ENCODE measurements around the gene ANKRD34C. TPM values are rescaled to one million over a fixed set of nuclear protein-coding genes. Genes with fewer than 3 reads are reported as not detected.

Gene ANKRD34C
- total RNA-seq, 1 experiment from 2014 or later: not detected

- H3K4me1 Mint-ChIP-seq: no peaks in the 10 kb centered on the region
Measured at GRCh38 chr15:79294075-79294474, 11.6 kb downstream of the ANKRD34C start.

More at GRCh38 chr15:79294075-79294474, 11.6 kb downstream of the ANKRD34C start:
- H2BK15ac ChIP-seq (ENCODE audit: low read depth, low read length): no peak overlapping the region
- no peak overlapping the region for H2AFZ ChIP-seq (ENCODE audit: low read length)
- no peaks in the 10 kb centered on the region for H3K79me1 ChIP-seq (ENCODE audit: insufficient read depth, low read depth, low read length, poor library complexity, severe bottlenecking)
- H2BK5ac ChIP-seq (ENCODE audit: insufficient read length, low read length): no peak overlapping the region
- H3K9me3 ChIP-seq (ENCODE audit: control insufficient read depth, low read depth, low read length): no peaks in the 10 kb centered on the region
- no peak overlapping the region for H2BK120ac ChIP-seq (ENCODE audit: low read depth, low read length, poor library complexity, severe bottlenecking)
- no peak overlapping the region for H2AK5ac ChIP-seq (ENCODE audit: insufficient read length, low read length)
- TF ChIP-seq, protein P1, sequence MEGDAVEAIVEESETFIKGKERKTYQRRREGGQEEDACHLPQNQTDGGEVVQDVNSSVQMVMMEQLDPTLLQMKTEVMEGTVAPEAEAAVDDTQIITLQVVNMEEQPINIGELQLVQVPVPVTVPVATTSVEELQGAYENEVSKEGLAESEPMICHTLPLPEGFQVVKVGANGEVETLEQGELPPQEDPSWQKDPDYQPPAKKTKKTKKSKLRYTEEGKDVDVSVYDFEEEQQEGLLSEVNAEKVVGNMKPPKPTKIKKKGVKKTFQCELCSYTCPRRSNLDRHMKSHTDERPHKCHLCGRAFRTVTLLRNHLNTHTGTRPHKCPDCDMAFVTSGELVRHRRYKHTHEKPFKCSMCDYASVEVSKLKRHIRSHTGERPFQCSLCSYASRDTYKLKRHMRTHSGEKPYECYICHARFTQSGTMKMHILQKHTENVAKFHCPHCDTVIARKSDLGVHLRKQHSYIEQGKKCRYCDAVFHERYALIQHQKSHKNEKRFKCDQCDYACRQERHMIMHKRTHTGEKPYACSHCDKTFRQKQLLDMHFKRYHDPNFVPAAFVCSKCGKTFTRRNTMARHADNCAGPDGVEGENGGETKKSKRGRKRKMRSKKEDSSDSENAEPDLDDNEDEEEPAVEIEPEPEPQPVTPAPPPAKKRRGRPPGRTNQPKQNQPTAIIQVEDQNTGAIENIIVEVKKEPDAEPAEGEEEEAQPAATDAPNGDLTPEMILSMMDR (conservative IDR thresholded peaks at IDR 0.05): no peak
- Mint-ChIP-seq H3K4me3 (no peak overlapping the region), H3K27me3 (ENCODE audit: low read depth) (peaks cover 54% of the 10 kb centered on the region), H3K36me3 (ENCODE audit: insufficient read depth in 1 of 3, low read depth in 3 of 3) (no peaks in the 10 kb centered on the region), H3K9me3 (no peaks in the 10 kb centered on the region), H3K27ac (no peak overlapping the region)
- H3K4me1 ChIP-seq (ENCODE audit: insufficient read depth, low read length): no peaks in the 10 kb centered on the region
- H2BK12ac ChIP-seq (ENCODE audit: insufficient read length, low read depth, low read length): no peak overlapping the region
- H3K9ac ChIP-seq (ENCODE audit: extremely low read depth, insufficient read length, low read length): no peak overlapping the region
- no peak overlapping the region for H3K27ac ChIP-seq (ENCODE audit: insufficient read length, low read depth, low read length)
- no peak overlapping the region for H3K14ac ChIP-seq (ENCODE audit: insufficient read depth, low read length)
- no CpG with 5 or more reads among the region's 7 CpGs for WGBS (ENCODE audit: extremely low coverage, insufficient read length, low lambda C conversion rate)
- DNase-seq: no peak
- no peak overlapping the region for H4K5ac ChIP-seq (ENCODE audit: insufficient read length, low read depth, low read length)
- H3K27me3 ChIP-seq (ENCODE audit: insufficient read depth, low read length): peaks cover 2% of the 10 kb centered on the region; the same call in 1 of the 2 replicates
- H3K23me2 ChIP-seq (ENCODE audit: insufficient read length, low read depth, low read length, poor library complexity, severe bottlenecking): no peaks in the 10 kb centered on the region
- no peak overlapping the region for H4K91ac ChIP-seq (ENCODE audit: insufficient read length, low read depth, low read length)
- H4K20me1 ChIP-seq (ENCODE audit: control insufficient read depth, insufficient read depth, insufficient read length): no peaks in the 10 kb centered on the region
- H2BK20ac ChIP-seq (ENCODE audit: low read depth, low read length, poor library complexity, severe bottlenecking): no peak overlapping the region
- H3K79me2 ChIP-seq (ENCODE audit: insufficient read depth, low read length): no peaks in the 10 kb centered on the region
- no peak overlapping the region for H3K4ac ChIP-seq (ENCODE audit: low read depth, low read length)
- no peak overlapping the region for H3K4me2 ChIP-seq (ENCODE audit: insufficient read depth, insufficient read length, low read length)
- no peak overlapping the region for H3K56ac ChIP-seq (ENCODE audit: insufficient read length, low read depth, low read length)
- no peak overlapping the region for H4K8ac ChIP-seq (replicated peaks; ENCODE audit: insufficient read length, low read depth, low read length)
- no peak overlapping the region for H3K23ac ChIP-seq (ENCODE audit: insufficient read length, low read depth, low read length)
- no peak overlapping the region for H3K18ac ChIP-seq (ENCODE audit: insufficient read length, low read depth, low read length)
- no peak overlapping the region for H3T11ph ChIP-seq (ENCODE audit: low read length)

All from H9 (cell line).